ENCODE data around the gene ZBTB16.

The ZBTB16 gene

GRCh38 chr11:114094516-114094915, 35.0 kb downstream of the ZBTB16 start:
- TF ChIP-seq ZFX (IDR thresholded peaks at IDR 0.05; ENCODE audit: borderline replicate concordance), result no peak
- TF ChIP-seq, protein P1, sequence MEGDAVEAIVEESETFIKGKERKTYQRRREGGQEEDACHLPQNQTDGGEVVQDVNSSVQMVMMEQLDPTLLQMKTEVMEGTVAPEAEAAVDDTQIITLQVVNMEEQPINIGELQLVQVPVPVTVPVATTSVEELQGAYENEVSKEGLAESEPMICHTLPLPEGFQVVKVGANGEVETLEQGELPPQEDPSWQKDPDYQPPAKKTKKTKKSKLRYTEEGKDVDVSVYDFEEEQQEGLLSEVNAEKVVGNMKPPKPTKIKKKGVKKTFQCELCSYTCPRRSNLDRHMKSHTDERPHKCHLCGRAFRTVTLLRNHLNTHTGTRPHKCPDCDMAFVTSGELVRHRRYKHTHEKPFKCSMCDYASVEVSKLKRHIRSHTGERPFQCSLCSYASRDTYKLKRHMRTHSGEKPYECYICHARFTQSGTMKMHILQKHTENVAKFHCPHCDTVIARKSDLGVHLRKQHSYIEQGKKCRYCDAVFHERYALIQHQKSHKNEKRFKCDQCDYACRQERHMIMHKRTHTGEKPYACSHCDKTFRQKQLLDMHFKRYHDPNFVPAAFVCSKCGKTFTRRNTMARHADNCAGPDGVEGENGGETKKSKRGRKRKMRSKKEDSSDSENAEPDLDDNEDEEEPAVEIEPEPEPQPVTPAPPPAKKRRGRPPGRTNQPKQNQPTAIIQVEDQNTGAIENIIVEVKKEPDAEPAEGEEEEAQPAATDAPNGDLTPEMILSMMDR (IDR thresholded peaks at IDR 0.05), result no peak
- H3K27ac ChIP-seq, result peak overlapping the region; percentile 82

DNA sequence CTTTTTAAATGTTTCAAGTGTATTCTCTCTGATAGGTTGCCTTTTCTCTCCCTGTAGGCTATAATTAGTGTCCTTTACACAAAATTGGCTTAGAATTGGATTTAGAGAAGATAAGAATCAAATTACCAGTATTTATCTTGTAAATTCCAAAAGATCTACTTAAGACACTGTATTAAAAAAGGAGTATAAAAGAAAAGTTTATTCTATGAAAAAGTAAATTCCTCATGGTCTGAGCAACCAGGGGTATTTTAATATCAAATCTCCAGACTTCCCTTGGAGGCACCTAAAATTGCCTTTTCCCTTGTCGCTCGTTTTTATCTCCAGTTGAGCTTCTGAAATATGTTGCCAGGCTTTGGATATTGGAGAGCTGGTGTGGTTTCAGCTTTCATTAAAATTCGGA, 36.4 kb downstream of the ZBTB16 start:
- H3K27ac ChIP-seq, result peak overlapping the region; percentile 82
- TF ChIP-seq ZFX (IDR thresholded peaks at IDR 0.05; ENCODE audit: borderline replicate concordance), result no peak
- TF ChIP-seq, protein P1 (IDR thresholded peaks at IDR 0.05), result no peak

DNA sequence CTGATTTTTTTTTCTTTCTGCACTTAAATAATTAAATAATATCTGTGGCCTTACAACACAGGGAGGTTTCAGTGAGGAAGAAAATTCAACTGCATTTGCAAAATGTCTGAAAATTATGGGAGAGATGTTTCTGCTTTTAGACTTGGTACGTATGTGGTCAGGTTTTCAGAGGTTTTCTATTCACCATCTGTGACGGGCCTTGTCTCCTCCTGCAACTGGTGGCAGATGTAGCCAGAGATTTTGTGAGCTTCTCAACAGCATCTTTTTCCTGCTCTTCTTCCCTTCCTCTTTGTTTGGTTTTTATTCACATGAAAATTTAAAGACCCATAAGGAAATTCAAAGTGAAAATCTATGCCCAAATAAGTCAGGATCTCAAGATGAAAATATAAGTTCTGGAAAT, 38.3 kb downstream of the ZBTB16 start:
- peak overlapping the region; percentile 43 for H3K27ac ChIP-seq

GRCh38 chr11:114098927-114099326, 39.4 kb downstream of the ZBTB16 start:
- TF ChIP-seq ZFX (IDR thresholded peaks at IDR 0.05; ENCODE audit: borderline replicate concordance), result no peak
- TF ChIP-seq, protein P1 (IDR thresholded peaks at IDR 0.05), result no peak
- peak overlapping the region; percentile 43 for H3K27ac ChIP-seq

More for the DNA sequence above, 38.3 kb downstream of the ZBTB16 start:
- no peak for TF ChIP-seq ZFX (IDR thresholded peaks at IDR 0.05; ENCODE audit: borderline replicate concordance)
- TF ChIP-seq, protein P1 (IDR thresholded peaks at IDR 0.05), result no peak

- H3K27ac ChIP-seq, result peak overlapping the region; percentile 43
- TF ChIP-seq ZFX (IDR thresholded peaks at IDR 0.05; ENCODE audit: borderline replicate concordance), result no peak
- TF ChIP-seq, protein P1 (IDR thresholded peaks at IDR 0.05), result no peak
These were observed 40.1 kb downstream of the ZBTB16 start for GRCh38 chr11:114099392-114100178.

- TF ChIP-seq ZFX (IDR thresholded peaks at IDR 0.05; ENCODE audit: borderline replicate concordance), result no peak
- TF ChIP-seq, protein P1 (IDR thresholded peaks at IDR 0.05), result no peak
These were observed 43.7 kb downstream of the ZBTB16 start for GRCh38 chr11:114102993-114103896.

More at GRCh38 chr11:114102993-114103896, 43.7 kb downstream of the ZBTB16 start:
- peak overlapping the region; percentile 37 for H3K27ac ChIP-seq
